Lower leg skin (tissue), 4 donors: Measurements from ENCODE around the gene CHADL. TPM values are rescaled to one million over a fixed set of nuclear protein-coding genes. Genes with fewer than 3 reads are reported as not detected.
A peak's percentile ranks its signal among the peaks of the same experiment; 100 is the strongest.

Source experiments
- DNase-seq, 2 donors: peaks; one replicate each; pipeline ENCODE4 v3.0.0-alpha.2; 2019; ENCODE audit warnings: low spot score in 2 of 2
- H3K4me3 ChIP-seq: fragments of 200-600 bp; sonication (generic); 2 replicates; pipeline ENCODE4 v1.5.1; 2017; ENCODE audit warnings: mild to moderate bottlenecking, low read depth; ENCODE audit not compliant: poor library complexity, severe bottlenecking
- POLR2A ChIP-seq, 2 donors: fragments of 450-650 bp; IDR thresholded peaks; one replicate each; pipeline ENCODE4 v1.6.1; 2016 to 2017; ENCODE audit warnings: antibody characterized with exemption in 2 of 2, mild to moderate bottlenecking in 1 of 2, moderate library complexity in 1 of 2
- WGBS, 2 donors: methylation state at CpG; one replicate each; pipeline ENCODE4 v1.1.5; 2018; 5-methylcytosine and 5-hydroxymethylcytosine counted together
- intact Hi-C: fragments of 100-400 bp; cut with DNase I; formaldehyde crosslinking; loops from one replicate; pipeline ENCODE4 v1.15.0; 2023; ENCODE audit warnings: low total_unique reads
- total RNA-seq, 4 donors: library from RNA; depleted of rRNA; stranded (reverse); fragments of >200 nt; gene quantifications; one replicate each; pipeline ENCODE4 v1.1.0, GENCODE V29; 2016
- TF ChIP-seq, protein P1 (sequence below), 3 donors: fragments of 450-650 bp; IDR thresholded peaks; one replicate each; pipeline ENCODE4 v1.5.1; 2016; ENCODE audit warnings: antibody characterized with exemption in 3 of 3, mild to moderate bottlenecking in 3 of 3, moderate library complexity in 2 of 3

The CHADL gene
- total RNA-seq, 4 donors from 2014 or later = 10.5 to 16.3 (median 11.5) TPM

DNA sequence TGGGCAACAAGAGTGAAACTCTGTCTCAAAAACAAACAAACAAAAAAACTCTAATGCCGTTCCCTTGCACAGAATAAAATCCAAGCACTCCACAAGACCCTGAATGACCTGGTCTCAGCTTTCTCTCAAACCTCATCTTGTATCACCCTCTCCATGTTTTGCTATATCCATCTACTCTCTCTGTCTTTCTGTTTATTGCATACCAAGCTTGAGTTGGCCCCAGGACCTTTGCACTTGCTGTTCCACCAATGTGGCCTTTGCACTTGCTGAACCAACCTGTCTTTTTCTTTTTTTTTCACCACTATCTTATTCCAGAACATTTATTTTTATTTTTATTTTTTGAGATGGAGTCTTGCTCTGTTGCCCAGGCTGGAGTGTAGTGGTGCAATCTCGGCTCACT is 37.6 kb downstream of the CHADL start:
- TF ChIP-seq, protein P1, sequence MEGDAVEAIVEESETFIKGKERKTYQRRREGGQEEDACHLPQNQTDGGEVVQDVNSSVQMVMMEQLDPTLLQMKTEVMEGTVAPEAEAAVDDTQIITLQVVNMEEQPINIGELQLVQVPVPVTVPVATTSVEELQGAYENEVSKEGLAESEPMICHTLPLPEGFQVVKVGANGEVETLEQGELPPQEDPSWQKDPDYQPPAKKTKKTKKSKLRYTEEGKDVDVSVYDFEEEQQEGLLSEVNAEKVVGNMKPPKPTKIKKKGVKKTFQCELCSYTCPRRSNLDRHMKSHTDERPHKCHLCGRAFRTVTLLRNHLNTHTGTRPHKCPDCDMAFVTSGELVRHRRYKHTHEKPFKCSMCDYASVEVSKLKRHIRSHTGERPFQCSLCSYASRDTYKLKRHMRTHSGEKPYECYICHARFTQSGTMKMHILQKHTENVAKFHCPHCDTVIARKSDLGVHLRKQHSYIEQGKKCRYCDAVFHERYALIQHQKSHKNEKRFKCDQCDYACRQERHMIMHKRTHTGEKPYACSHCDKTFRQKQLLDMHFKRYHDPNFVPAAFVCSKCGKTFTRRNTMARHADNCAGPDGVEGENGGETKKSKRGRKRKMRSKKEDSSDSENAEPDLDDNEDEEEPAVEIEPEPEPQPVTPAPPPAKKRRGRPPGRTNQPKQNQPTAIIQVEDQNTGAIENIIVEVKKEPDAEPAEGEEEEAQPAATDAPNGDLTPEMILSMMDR (IDR thresholded peaks at IDR 0.05) = no peak
- TF ChIP-seq POLR2A (IDR thresholded peaks at IDR 0.05) = no peak
- intact Hi-C loops = no loop called here
- no peak overlapping the region for H3K4me3 ChIP-seq
- WGBS, 2 donors = 91 to 96% methylated on average over 2 of the region's 2 CpGs
- DNase-seq = no peak

- H3K4me3 ChIP-seq = no peak overlapping the region
- 53 to 63% methylated on average over 10 of the region's 10 CpGs for WGBS, 2 donors
- DNase-seq = no peak
- intact Hi-C loops = no loop called here
- TF ChIP-seq, protein P1 (IDR thresholded peaks at IDR 0.05) = no peak
These were observed 39.6 kb downstream of the CHADL start for GRCh38 chr22:41201141-41201540.

DNA sequence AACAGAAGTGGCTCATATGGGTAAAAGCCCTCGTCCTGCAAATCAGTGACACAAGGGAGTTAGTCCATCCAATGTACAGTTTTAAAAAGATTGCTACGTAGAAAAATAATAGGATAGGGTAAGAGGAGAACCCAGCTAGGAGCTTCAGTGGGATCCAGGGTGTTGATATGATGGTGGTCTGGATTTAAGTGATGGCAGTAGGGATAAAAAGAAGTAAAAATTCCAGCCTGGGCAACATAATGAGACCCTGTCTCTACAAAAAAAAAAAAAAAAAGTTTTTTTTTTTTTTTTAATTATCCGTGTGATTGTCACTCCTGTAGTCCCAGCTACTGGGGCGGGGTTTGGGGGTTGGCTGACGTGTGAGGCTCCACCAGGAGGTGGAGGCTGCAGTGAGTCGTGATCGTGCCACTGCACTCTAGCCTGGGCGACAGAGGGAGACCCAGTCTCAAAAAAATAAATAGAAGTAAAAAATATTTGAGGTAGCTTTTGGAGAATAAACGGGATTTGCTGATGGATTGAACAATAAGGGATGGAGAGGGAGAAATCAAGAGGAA is 42.6 kb downstream of the CHADL start:
- peak overlapping the region; percentile 53 for H3K4me3 ChIP-seq
- TF ChIP-seq POLR2A (IDR thresholded peaks at IDR 0.05) = no peak
- TF ChIP-seq, protein P1 (IDR thresholded peaks at IDR 0.05) = no peak
- intact Hi-C loops = no loop called here
- WGBS, 2 donors = 0 to 2% methylated on average over 9 of the region's 9 CpGs
- no peak for DNase-seq

DNA sequence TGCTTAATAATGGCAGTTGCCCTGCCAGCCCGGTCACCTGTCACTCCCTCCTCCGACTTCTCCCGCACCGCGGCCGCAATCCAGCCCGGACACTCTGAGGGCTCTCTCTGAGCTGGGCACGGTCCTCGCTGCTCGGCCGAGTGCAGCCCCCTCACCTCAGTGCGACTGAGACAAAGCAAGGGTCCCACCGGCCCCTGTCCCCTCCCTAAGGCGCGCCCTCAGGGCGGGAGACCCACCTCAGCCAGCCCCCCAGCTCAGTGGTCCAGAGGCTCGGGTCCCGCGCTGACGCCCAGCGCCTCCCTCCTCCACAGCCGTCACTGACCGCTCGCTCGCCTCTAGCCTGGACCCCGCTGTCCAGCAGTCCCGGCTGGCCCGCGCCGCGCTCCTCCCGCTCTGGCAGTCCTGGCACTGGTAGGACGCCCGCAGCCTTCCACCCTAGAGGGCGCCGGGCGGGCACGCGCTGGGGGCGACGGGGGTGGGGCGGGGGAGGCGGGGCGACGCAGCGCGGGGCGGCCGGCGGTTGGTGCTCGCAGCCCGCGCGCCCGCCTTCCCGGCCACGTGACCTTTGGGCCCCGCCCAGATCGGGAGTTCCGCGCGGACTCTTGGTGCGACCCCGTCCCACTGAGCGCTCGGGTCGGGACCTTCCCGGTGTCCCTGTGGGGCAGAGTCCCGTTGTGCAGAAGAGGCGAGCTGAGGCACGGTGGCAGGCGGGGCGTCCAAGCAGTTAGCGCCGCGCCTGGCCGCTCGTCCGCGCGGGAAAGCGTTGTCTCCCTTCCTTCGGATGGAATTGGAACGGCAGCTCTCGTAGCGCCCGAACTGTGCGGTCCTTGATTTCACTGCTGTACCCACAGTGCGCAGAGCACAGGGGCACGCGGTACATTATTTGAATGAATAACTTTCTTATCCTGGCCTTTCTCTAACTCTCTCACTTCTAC is 43.4 kb downstream of the CHADL start:
- intact Hi-C loops = no loop called here
- no peak for TF ChIP-seq POLR2A (IDR thresholded peaks at IDR 0.05)
- TF ChIP-seq, protein P1 (IDR thresholded peaks at IDR 0.05) = no peak
- peak overlapping the region; percentile 53 for H3K4me3 ChIP-seq
- peak; percentile 61 to 96 for DNase-seq
- 0% methylated on average over 17 to 39 of the region's 91 CpGs for WGBS, 2 donors

GRCh38 chr22:41193829-41194228 is 46.9 kb downstream of the CHADL start:
- no peak for DNase-seq
- no peak overlapping the region for H3K4me3 ChIP-seq
- 88 to 94% methylated on average over 6 of the region's 6 CpGs for WGBS, 2 donors
- TF ChIP-seq POLR2A (IDR thresholded peaks at IDR 0.05) = no peak
- TF ChIP-seq, protein P1 (IDR thresholded peaks at IDR 0.05) = no peak
- intact Hi-C loops = no loop called here
